ENCODE data around the gene LARGE2. TPM values are rescaled to one million over a fixed set of nuclear protein-coding genes. Genes with fewer than 3 reads are reported as not detected.
"Not testable (repeated sequence)": the region's sequence is repeated elsewhere in the genome, so short reads cannot be mapped to it uniquely, and the experiment has no call there.

LARGE2 gene
- total and polyA plus RNA-seq, 2 of the 13 experiments (the other 11 are each of a cell fraction or from before 2014, with no cell fraction given): 8.5 to 21.6 TPM

DNA sequence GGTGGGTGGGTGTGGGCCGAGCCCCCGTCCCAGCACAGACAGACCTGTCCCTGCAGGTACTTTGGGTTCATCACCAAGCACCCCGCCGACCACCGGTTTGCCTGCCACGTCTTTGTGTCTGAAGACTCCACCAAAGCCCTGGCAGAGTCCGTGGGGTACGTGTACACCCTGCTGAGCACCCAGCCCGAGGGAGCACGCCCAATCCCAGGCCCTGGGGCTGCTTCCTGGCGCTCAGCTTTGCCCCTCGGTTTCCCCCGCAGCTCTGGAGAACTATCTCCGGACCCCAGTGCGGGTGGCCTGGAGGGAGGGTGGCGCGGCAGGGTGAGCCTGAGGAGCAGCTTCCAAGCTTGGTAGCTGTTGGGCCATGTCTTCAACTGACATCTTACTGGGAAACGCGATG is 17.4 kb upstream of the LARGE2 start:
- in situ Hi-C loops (cut with HindIII; ENCODE audit: extremely low pct_ligation_motif_present, low pct_unique_long_range_greater_than_20kb): no loop called here
- no peak for FAIRE-seq

DNA sequence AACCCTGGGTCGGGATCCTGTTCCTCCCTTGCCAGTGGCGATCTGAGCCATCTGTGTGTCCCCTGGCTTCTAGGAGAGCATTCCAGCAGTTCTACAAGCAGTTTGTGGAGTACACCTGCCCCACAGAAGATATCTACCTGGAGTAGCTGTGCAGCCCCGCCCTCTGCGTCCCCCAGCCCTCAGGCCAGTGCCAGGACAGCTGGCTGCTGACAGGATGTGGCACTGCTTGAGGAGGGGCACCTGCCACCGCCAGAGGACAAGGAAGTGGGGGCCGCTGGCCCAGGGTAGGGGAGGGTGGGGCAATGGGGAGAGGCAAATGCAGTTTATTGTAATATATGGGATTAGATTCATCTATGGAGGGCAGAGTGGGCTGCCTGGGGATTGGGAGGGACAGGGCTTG is 16.9 kb upstream of the LARGE2 start:
- H3K36me3 ChIP-seq (replicated peaks in 1 of 2; ENCODE audit: control insufficient read depth in 1 of 2, insufficient read depth in 2 of 2, low read length in 2 of 2); CTCF ChIA-PET (ENCODE audit: low intra/inter-chr PET ratio, low total read pairs); POLR2A ChIA-PET; FAIRE-seq; H3K4me2 ChIP-seq (ENCODE audit: low read depth, low read length); H3K4me3 ChIP-seq (replicated peaks in 1 of 3; ENCODE audit: insufficient read depth in 1 of 3, low read depth in 2 of 3, low read length in 3 of 3); BruUV-seq (replicated peaks); H2AFZ ChIP-seq (ENCODE audit: low read length); H3K27me3 ChIP-seq (ENCODE audit: control insufficient read depth in 1 of 2, insufficient read depth in 2 of 2, low read length in 2 of 2); H3K9ac ChIP-seq (ENCODE audit: insufficient read depth, low read depth, low read length); ATAC-seq; H4K20me1 ChIP-seq (ENCODE audit: insufficient read depth, low read length); intact Hi-C loops (cut with micrococcal nuclease; ENCODE audit: unreplicated experiment); in situ Hi-C loops (cut with HindIII; ENCODE audit: extremely low pct_ligation_motif_present, low pct_unique_long_range_greater_than_20kb); H3K27ac ChIP-seq (ENCODE audit: extremely low read length, insufficient read depth, low read length); H3K9me3 ChIP-seq (ENCODE audit: low read length); H3K79me2 ChIP-seq (ENCODE audit: insufficient read depth, low read length); DNase-seq (ENCODE audit: low spot score): not testable (repeated sequence)
- H3K4me1 ChIP-seq (ENCODE audit: insufficient read depth, low read length): peaks cover 15% of the 10 kb centered on the region
- 89% methylated on average over 4 of the region's 6 CpGs for WGBS (ENCODE audit: low lambda C conversion rate)

More for the DNA sequence above, 17.4 kb upstream of the LARGE2 start:
- no peaks in the 10 kb centered on the region for H4K20me1 ChIP-seq (ENCODE audit: insufficient read depth, low read length)
- H3K4me1 ChIP-seq (ENCODE audit: insufficient read depth, low read length): peaks cover 18% of the 10 kb centered on the region
- no peak for ATAC-seq
- H3K27me3 ChIP-seq (ENCODE audit: control insufficient read depth in 1 of 2, insufficient read depth in 2 of 2, low read length in 2 of 2): 0 out of 5 replicates have a peak, but pooled peaks cover 0 to 6% of the 10 kb centered on the region in 2 experiments
- no peak overlapping the region for H3K4me3 ChIP-seq (replicated peaks in 1 of 3; ENCODE audit: insufficient read depth in 1 of 3, low read depth in 2 of 3, low read length in 3 of 3)
- intact Hi-C loops (cut with micrococcal nuclease; ENCODE audit: unreplicated experiment): no loop called here
- 100% methylated on average over 8 of the region's 19 CpGs for WGBS (ENCODE audit: low lambda C conversion rate)
- H3K9me3 ChIP-seq (ENCODE audit: low read length): no peaks in the 10 kb centered on the region
- TF ChIP-seq SUZ12 (IDR thresholded peaks at IDR 0.05; ENCODE audit: low read depth, low read length) (no peak), MTA3 (CRISPR knock-in tag; IDR thresholded peaks at IDR 0.05) (no peak), PRMT3 (CRISPR knock-in tag; IDR thresholded peaks at IDR 0.05; ENCODE audit: borderline replicate concordance, low read depth) (no peak), ZNF644 (CRISPR knock-in tag; IDR thresholded peaks at IDR 0.05; ENCODE audit: low read depth) (no peak), MED1 (CRISPR knock-in tag; IDR thresholded peaks at IDR 0.05) (no peak), HNRNPH1 (optimal IDR thresholded peaks at IDR 0.05; ENCODE audit: low read depth, low read length) (no peak)
- TF ChIP-seq, protein P1, sequence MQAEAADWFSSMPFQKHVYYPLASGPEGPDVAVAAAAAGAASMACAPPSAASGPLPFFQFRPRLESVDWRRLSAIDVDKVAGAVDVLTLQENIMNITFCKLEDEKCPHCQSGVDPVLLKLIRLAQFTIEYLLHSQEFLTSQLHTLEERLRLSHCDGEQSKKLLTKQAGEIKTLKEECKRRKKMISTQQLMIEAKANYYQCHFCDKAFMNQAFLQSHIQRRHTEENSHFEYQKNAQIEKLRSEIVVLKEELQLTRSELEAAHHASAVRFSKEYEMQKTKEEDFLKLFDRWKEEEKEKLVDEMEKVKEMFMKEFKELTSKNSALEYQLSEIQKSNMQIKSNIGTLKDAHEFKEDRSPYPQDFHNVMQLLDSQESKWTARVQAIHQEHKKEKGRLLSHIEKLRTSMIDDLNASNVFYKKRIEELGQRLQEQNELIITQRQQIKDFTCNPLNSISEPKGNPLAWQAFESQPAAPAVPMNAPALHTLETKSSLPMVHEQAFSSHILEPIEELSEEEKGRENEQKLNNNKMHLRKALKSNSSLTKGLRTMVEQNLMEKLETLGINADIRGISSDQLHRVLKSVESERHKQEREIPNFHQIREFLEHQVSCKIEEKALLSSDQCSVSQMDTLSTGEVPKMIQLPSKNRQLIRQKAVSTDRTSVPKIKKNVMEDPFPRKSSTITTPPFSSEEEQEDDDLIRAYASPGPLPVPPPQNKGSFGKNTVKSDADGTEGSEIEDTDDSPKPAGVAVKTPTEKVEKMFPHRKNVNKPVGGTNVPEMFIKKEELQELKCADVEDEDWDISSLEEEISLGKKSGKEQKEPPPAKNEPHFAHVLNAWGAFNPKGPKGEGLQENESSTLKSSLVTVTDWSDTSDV (CRISPR knock-in tag; IDR thresholded peaks at IDR 0.05): no peak
- no peak overlapping the region for H3K9ac ChIP-seq (ENCODE audit: insufficient read depth, low read depth, low read length)
- no TSS peak for BruUV-seq (replicated peaks)
- POLR2A ChIA-PET: no interaction called here
- no peak overlapping the region for H3K27ac ChIP-seq (ENCODE audit: extremely low read length, insufficient read depth, low read length)
- no peak overlapping the region for H2AFZ ChIP-seq (ENCODE audit: low read length)
- H3K4me2 ChIP-seq (ENCODE audit: low read depth, low read length): no peak overlapping the region
- no peak for DNase-seq (ENCODE audit: low spot score)
- no peaks in the 10 kb centered on the region; a peak in 1 of 5 replicates for H3K36me3 ChIP-seq (replicated peaks in 1 of 2; ENCODE audit: control insufficient read depth in 1 of 2, insufficient read depth in 2 of 2, low read length in 2 of 2)
- H3K79me2 ChIP-seq (ENCODE audit: insufficient read depth, low read length): no peaks in the 10 kb centered on the region
- CTCF ChIA-PET (ENCODE audit: low intra/inter-chr PET ratio, low total read pairs): no interaction called here

All from HepG2 (cell line).